Smooth muscle cell (in vitro differentiated cells): ENCODE measurements around the gene CD300E. TPM values are rescaled to one million over a fixed set of nuclear protein-coding genes. Genes with fewer than 3 reads are reported as not detected.

ENCODE experiments used
- DNase-seq: peaks from one replicate; lab custom pipeline; 2025; ENCODE audit not compliant: unreplicated experiment; lab: John Stamatoyannopoulos, UW
- H2AFZ ChIP-seq: fragments of 200-600 bp; sonication (generic); 2 replicates; pipeline ENCODE4 v1.6.0; 2016; ENCODE audit warnings: antibody characterized with exemption, low read depth, mild to moderate bottlenecking
- H3F3A ChIP-seq: fragments of 200-600 bp; sonication (generic); 2 replicates; pipeline ENCODE4 v1.6.0; 2017; ENCODE audit warnings: antibody characterized with exemption, low read depth
- H3K27ac ChIP-seq: fragments of 200-600 bp; sonication (generic); 2 replicates; pipeline ENCODE4 v1.5.1; 2016; ENCODE audit warnings: low read depth, mild to moderate bottlenecking
- H3K27me3 ChIP-seq: fragments of 200-600 bp; sonication (generic); 2 replicates; pipeline ENCODE4 v1.6.1; 2016; ENCODE audit warnings: low read depth, mild to moderate bottlenecking
- H3K36me3 ChIP-seq: fragments of 200-600 bp; sonication (generic); 2 replicates; pipeline ENCODE4 v1.5.1; 2016; ENCODE audit warnings: low read depth
- H3K4me1 ChIP-seq: fragments of 200-600 bp; sonication (generic); 2 replicates; pipeline ENCODE4 v1.5.1; 2016; ENCODE audit warnings: low read depth
- H3K4me2 ChIP-seq: fragments of 200-600 bp; sonication (generic); 2 replicates; pipeline ENCODE4 v1.6.0; 2016; ENCODE audit warnings: mild to moderate bottlenecking
- H3K4me3 ChIP-seq: fragments of 200-600 bp; sonication (generic); 2 replicates; pipeline ENCODE4 v1.5.1; 2016; ENCODE audit warnings: mild to moderate bottlenecking
- H3K79me2 ChIP-seq: fragments of 200-600 bp; sonication (generic); 2 replicates; pipeline ENCODE4 v1.6.0; 2016; ENCODE audit warnings: low read depth, mild to moderate bottlenecking
- H3K9ac ChIP-seq: fragments of 200-600 bp; sonication (generic); 2 replicates; pipeline ENCODE4 v1.6.0; 2016; ENCODE audit warnings: low read depth
- H3K9me3 ChIP-seq: fragments of 200-600 bp; sonication (generic); replicated peaks from 2 replicates; pipeline ENCODE4 v1.5.1; 2016; ENCODE audit warnings: low read depth
- H4K20me1 ChIP-seq: fragments of 200-600 bp; sonication (generic); 2 replicates; pipeline ENCODE4 v1.6.0; 2016; ENCODE audit warnings: low read depth
- WGBS: methylation state at CpG from one replicate; pipeline ENCODE4 v1.1.7; 2016; ENCODE audit warnings: low lambda C conversion rate; 5-methylcytosine and 5-hydroxymethylcytosine counted together
- polyA plus RNA-seq: library from polyadenylated mRNA; unstranded; fragments of >200 nt; fragmentation: Nextera tagmentation; extraction: Ambion mirVana; gene quantifications from 2 replicates; pipeline ENCODE4 v1.2.1, GENCODE V29; 2016
- total RNA-seq: library from RNA; depleted of rRNA; stranded (reverse); fragments of >200 nt; gene quantifications from 2 replicates; pipeline ENCODE4 v1.2.3, GENCODE V29; 2014
- TF ChIP-seq, protein P1 (sequence below): fragments of 200-600 bp; sonication (generic); IDR thresholded peaks from 2 replicates; pipeline ENCODE4 v1.5.1; 2017; ENCODE audit warnings: borderline replicate concordance, mild to moderate bottlenecking, antibody characterized with exemption; ENCODE audit not compliant: insufficient read depth, poor library complexity, severe bottlenecking

The CD300E gene
- total and polyA plus RNA-seq, 2 experiments from 2014 or later, result not detected

- 87% methylated on average over 4 of the region's 4 CpGs for WGBS
These were observed 25.1 kb downstream of the CD300E start for GRCh38 chr17:74598346-74599022.

DNA sequence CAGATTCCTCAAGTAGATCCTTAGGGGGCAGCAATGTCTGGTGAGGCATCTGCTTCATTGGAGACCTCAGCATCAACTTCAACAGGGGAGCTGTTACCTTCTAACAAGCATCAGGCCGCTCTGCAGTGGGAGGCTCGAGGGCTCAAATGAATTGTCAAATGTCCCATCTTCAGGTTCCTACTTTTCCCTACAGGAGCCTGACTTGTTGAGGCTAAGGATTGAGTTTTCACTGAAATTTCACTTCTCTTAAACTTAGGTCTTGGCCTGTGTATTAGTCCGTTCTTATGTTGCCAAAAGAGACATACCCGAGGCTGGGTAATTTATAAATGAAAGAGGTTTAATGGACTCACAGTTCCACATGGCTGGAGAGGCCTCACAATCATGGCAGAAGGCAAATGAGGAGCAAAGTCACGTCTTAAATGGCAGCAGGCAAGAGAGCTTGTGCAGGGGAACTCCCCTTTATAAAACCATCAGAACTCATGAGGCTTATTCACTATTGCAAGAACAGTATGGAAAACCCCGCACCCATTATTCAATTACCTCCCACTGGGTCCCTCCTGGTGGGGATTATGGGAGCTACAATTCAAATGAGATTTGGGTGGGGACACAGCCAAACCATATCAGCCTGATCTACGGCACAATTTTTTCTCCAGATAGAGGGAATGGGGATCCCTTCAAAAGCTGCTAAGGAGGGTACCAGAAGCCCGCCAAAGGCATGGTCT lies 26.3 kb downstream of the CD300E start:
- Histone ChIP-seq H3K36me3 (no peaks in the 10 kb centered on the region), H3K79me2 (no peaks in the 10 kb centered on the region), H3K4me2 (no peak overlapping the region), H4K20me1 (no peaks in the 10 kb centered on the region), H2AFZ (no peak overlapping the region), H3K9ac (no peak overlapping the region), H3K9me3 (no peaks in the 10 kb centered on the region), H3K27me3 (no peaks in the 10 kb centered on the region), H3K4me3 (no peak overlapping the region), H3K27ac (no peak overlapping the region), H3K4me1 (no peaks in the 10 kb centered on the region), H3F3A (no peaks in the 10 kb centered on the region)
- DNase-seq, result no peak
- TF ChIP-seq, protein P1, sequence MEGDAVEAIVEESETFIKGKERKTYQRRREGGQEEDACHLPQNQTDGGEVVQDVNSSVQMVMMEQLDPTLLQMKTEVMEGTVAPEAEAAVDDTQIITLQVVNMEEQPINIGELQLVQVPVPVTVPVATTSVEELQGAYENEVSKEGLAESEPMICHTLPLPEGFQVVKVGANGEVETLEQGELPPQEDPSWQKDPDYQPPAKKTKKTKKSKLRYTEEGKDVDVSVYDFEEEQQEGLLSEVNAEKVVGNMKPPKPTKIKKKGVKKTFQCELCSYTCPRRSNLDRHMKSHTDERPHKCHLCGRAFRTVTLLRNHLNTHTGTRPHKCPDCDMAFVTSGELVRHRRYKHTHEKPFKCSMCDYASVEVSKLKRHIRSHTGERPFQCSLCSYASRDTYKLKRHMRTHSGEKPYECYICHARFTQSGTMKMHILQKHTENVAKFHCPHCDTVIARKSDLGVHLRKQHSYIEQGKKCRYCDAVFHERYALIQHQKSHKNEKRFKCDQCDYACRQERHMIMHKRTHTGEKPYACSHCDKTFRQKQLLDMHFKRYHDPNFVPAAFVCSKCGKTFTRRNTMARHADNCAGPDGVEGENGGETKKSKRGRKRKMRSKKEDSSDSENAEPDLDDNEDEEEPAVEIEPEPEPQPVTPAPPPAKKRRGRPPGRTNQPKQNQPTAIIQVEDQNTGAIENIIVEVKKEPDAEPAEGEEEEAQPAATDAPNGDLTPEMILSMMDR, result no peak
- WGBS, result 95% methylated on average over 8 of the region's 8 CpGs

More at GRCh38 chr17:74598346-74599022, 25.1 kb downstream of the CD300E start:
- no peaks in the 10 kb centered on the region for H3F3A ChIP-seq
- H4K20me1 ChIP-seq, result no peaks in the 10 kb centered on the region
- TF ChIP-seq, protein P1, result no peak
- H3K4me3 ChIP-seq, result no peak overlapping the region
- H3K27ac ChIP-seq, result no peak overlapping the region
- H3K79me2 ChIP-seq, result no peaks in the 10 kb centered on the region
- DNase-seq, result no peak
- no peaks in the 10 kb centered on the region for H3K36me3 ChIP-seq
- H3K9ac ChIP-seq, result no peak overlapping the region
- no peak overlapping the region for H2AFZ ChIP-seq
- no peaks in the 10 kb centered on the region for H3K9me3 ChIP-seq
- no peaks in the 10 kb centered on the region for H3K4me1 ChIP-seq
- no peak overlapping the region for H3K4me2 ChIP-seq
- no peaks in the 10 kb centered on the region for H3K27me3 ChIP-seq

GRCh38 chr17:74595037-74595750 lies 28.3 kb downstream of the CD300E start:
- Histone ChIP-seq H3K9me3 (no peaks in the 10 kb centered on the region), H3K79me2 (no peaks in the 10 kb centered on the region), H3K4me2 (no peak overlapping the region), H3K27me3 (no peaks in the 10 kb centered on the region), H3K4me1 (no peaks in the 10 kb centered on the region), H3K4me3 (no peak overlapping the region), H3F3A (no peaks in the 10 kb centered on the region), H2AFZ (no peak overlapping the region), H3K36me3 (no peaks in the 10 kb centered on the region), H3K27ac (no peak overlapping the region), H4K20me1 (no peaks in the 10 kb centered on the region), H3K9ac (no peak overlapping the region)
- TF ChIP-seq, protein P1, result no peak
- no peak for DNase-seq
- 82% methylated on average over 6 of the region's 6 CpGs for WGBS
